Tibial nerve (tissue), 4 donors: Measurements from ENCODE around the gene PLCB4.

Experiments used
- EP300 ChIP-seq, 2 donors: sonication (generic); formaldehyde crosslinking; IDR thresholded peaks; one replicate each; pipeline ENCODE4 v1.6.1; 2017; ENCODE audit warnings: antibody characterized with exemption in 2 of 2, mild to moderate bottlenecking in 1 of 2
- POLR2A ChIP-seq, 2 donors: fragments of 450-650 bp; IDR thresholded peaks; one replicate each; pipeline ENCODE4 v1.6.1; 2017; ENCODE audit warnings: antibody characterized with exemption in 2 of 2, mild to moderate bottlenecking in 2 of 2, moderate library complexity in 2 of 2
- TF ChIP-seq, protein P1 (sequence below), 5 experiments: fragments of 200-600 bp in 3 of 5; fragments of 450-650 bp in 2 of 5; sonication (generic) in 3 of 5; IDR thresholded peaks; one replicate each; pipeline ENCODE4 v1.5.1; 2016 to 2019; ENCODE audit warnings: antibody characterized with exemption in 5 of 5, mild to moderate bottlenecking in 3 of 5, moderate library complexity in 2 of 5

DNA sequence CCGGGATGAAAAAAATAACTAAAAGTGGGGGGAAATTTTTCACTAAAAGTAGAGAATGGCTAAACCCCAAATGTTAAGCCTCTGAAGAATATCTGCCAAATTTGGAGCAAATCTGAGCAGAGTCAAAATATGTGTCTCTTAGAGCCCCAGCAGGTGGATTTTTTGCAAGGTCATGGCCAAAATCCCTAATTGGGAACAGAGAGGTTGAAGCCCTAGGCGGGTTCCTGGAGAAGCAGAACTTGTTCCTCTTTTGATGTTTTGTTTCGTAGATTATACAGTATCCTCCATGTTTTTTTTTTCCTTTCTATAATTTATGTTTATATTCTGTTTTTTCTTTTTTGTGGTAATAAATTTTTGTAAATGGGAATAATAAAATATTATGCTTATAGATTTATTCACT is 94.4 kb downstream of the PLCB4 start:
- TF ChIP-seq EP300 (IDR thresholded peaks at IDR 0.05) (no peak), POLR2A (IDR thresholded peaks at IDR 0.05) (no peak)
- TF ChIP-seq, protein P1, sequence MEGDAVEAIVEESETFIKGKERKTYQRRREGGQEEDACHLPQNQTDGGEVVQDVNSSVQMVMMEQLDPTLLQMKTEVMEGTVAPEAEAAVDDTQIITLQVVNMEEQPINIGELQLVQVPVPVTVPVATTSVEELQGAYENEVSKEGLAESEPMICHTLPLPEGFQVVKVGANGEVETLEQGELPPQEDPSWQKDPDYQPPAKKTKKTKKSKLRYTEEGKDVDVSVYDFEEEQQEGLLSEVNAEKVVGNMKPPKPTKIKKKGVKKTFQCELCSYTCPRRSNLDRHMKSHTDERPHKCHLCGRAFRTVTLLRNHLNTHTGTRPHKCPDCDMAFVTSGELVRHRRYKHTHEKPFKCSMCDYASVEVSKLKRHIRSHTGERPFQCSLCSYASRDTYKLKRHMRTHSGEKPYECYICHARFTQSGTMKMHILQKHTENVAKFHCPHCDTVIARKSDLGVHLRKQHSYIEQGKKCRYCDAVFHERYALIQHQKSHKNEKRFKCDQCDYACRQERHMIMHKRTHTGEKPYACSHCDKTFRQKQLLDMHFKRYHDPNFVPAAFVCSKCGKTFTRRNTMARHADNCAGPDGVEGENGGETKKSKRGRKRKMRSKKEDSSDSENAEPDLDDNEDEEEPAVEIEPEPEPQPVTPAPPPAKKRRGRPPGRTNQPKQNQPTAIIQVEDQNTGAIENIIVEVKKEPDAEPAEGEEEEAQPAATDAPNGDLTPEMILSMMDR (IDR thresholded peaks at IDR 0.05) = no peak
